Lower lobe of right lung (tissue), 2 donors: ENCODE data around the gene DDR2. TPM values are rescaled to one million over a fixed set of nuclear protein-coding genes. Genes with fewer than 3 reads are reported as not detected.

Source experiments
- ATAC-seq, 2 donors: fragments of 200-7000 bp; cut with Tn5 transposase; one replicate each; pipeline ENCODE4 v1.9.1; 2020 to 2022; ENCODE audit warnings: mild to moderate bottlenecking in 2 of 2, moderate library complexity in 2 of 2
- DNase-seq: peaks from one replicate; pipeline ENCODE4 v3.0.0-alpha.2; 2020
- H3K27ac ChIP-seq: fragments of 200-600 bp; one replicate; pipeline ENCODE4 v1.8.0; 2022
- H3K27me3 ChIP-seq: fragments of 200-600 bp; one replicate; pipeline ENCODE4 v1.8.0; 2022; ENCODE audit warnings: low read depth
- H3K36me3 ChIP-seq: fragments of 200-600 bp; one replicate; pipeline ENCODE4 v1.8.0; 2022; ENCODE audit warnings: mild to moderate bottlenecking
- H3K4me1 ChIP-seq: fragments of 200-600 bp; one replicate; pipeline ENCODE4 v1.8.0; 2022
- H3K4me3 ChIP-seq: fragments of 200-600 bp; one replicate; pipeline ENCODE4 v1.8.0; 2022; ENCODE audit warnings: mild to moderate bottlenecking
- H3K9me3 ChIP-seq: fragments of 200-600 bp; one replicate; pipeline ENCODE4 v1.8.0; 2022
- intact Hi-C: fragments of 100-400 bp; cut with DNase I; formaldehyde crosslinking; loops from one replicate; pipeline ENCODE4 v1.11.0; 2022
- total RNA-seq: library from RNA; stranded (reverse); fragmentation: NEBNext Ultra II Directional; extraction: Animal tissue kit (Norgen Biotek cat#: 25700); gene quantifications from one replicate; pipeline ENCODE4 v1.2.1, GENCODE V29; 2021
- TF ChIP-seq, protein P1 (sequence below): fragments of 200-600 bp; IDR thresholded peaks from one replicate; pipeline ENCODE4 v1.8.0; 2022; ENCODE audit warnings: antibody characterized with exemption, mild to moderate bottlenecking
- donor health status: DM: no; HTN: yes; CAD: no; lungs with severe emphysema.

Gene DDR2
- total RNA-seq, 1 donor from 2014 or later, result 47.0 TPM

DNA sequence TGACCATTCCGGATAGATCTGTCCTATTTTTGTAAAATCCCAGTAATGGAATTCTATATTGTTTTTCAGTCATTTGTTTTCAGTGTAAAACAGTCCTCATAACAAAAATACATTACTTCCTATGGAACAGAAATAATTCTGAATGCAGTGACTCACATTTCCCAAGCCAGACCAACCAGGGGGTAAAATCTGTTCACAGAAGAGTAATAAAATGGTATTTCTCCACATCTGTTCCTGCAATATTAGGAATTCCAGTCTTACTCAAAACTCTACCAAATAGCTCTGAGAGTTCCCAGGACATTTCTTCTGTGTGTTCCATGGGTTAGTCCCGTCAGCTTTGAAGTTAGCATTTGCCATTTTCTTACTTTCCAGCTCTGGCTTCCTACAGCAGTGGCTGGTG is 2.6 kb upstream of the DDR2 start:
- no peak for DNase-seq
- Histone ChIP-seq H3K4me1 (peaks cover 11% of the 10 kb centered on the region), H3K27me3 (no peaks in the 10 kb centered on the region), H3K4me3 (no peak overlapping the region), H3K27ac (no peak overlapping the region), H3K9me3 (no peaks in the 10 kb centered on the region), H3K36me3 (no peaks in the 10 kb centered on the region)
- ATAC-seq, result no peak
- TF ChIP-seq, protein P1, sequence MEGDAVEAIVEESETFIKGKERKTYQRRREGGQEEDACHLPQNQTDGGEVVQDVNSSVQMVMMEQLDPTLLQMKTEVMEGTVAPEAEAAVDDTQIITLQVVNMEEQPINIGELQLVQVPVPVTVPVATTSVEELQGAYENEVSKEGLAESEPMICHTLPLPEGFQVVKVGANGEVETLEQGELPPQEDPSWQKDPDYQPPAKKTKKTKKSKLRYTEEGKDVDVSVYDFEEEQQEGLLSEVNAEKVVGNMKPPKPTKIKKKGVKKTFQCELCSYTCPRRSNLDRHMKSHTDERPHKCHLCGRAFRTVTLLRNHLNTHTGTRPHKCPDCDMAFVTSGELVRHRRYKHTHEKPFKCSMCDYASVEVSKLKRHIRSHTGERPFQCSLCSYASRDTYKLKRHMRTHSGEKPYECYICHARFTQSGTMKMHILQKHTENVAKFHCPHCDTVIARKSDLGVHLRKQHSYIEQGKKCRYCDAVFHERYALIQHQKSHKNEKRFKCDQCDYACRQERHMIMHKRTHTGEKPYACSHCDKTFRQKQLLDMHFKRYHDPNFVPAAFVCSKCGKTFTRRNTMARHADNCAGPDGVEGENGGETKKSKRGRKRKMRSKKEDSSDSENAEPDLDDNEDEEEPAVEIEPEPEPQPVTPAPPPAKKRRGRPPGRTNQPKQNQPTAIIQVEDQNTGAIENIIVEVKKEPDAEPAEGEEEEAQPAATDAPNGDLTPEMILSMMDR, result no peak
- intact Hi-C loops, result no loop called here

DNA sequence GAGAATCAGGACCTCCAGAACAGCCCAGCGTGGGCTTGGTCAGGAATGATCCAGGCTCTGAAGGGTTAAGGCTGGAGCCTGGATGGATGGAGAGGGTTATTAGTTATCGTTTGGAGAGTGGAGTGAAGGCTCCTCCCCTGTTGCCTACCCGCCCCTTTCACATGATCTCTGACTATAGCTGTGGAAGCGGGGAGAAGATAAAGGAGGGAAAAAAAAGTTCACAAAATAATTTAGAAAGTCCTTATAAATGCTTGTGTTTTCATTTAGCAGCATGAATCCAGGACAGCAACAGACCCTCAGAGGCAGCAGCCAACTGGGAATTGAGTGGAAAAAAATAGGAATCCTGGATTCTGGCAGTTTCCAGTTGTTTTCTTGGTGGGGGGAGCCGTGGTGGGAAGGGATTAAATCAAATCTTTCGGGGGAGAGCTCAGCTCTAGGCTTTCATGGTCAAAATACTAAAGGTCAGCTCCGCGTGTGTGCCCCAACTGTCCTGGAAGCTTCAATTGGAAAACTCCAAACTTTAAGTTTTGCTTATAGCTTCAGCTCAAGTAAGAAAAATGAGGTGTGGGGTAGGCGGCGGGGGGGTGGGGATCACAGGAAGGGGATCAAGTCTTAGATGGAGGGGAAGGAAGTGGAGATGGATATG is 595 bp upstream of the DDR2 start:
- Histone ChIP-seq H3K4me3 (peak overlapping the region; percentile 50), H3K4me1 (peaks cover 7% of the 10 kb centered on the region), H3K27ac (peak overlapping the region; percentile 57), H3K36me3 (no peaks in the 10 kb centered on the region), H3K9me3 (no peaks in the 10 kb centered on the region), H3K27me3 (no peaks in the 10 kb centered on the region)
- ATAC-seq, result peak; percentile 55 to 62
- TF ChIP-seq, protein P1, result no peak
- intact Hi-C loops, result no loop called here
- no peak for DNase-seq

DNA sequence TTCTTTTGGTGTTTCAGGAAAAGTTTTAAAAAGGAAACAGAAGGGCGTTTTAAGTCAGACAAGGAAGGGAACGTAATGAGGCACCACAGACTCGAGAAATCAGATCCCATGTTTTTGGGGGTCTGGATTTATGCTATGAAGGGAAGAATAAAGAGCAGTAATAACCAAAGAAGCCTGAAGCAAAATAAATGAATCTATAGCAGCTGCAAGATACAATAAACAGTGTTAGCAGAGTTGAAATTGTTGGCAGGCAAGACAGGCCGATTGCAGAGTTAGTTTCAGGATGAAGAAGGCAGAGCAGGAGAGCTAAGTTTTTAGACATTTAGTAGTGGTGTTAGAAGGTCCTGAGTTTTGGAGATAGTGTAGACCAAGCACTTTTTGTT is 425 bp downstream of the DDR2 start:
- Histone ChIP-seq H3K27me3 (no peaks in the 10 kb centered on the region), H3K9me3 (no peaks in the 10 kb centered on the region), H3K4me1 (peaks cover 6% of the 10 kb centered on the region), H3K4me3 (peak overlapping the region; percentile 50), H3K36me3 (no peaks in the 10 kb centered on the region), H3K27ac (peak overlapping the region; percentile 57)
- DNase-seq (no peak), ATAC-seq (no peak)
- TF ChIP-seq, protein P1, result no peak
- intact Hi-C loops, result no loop called here

DNA sequence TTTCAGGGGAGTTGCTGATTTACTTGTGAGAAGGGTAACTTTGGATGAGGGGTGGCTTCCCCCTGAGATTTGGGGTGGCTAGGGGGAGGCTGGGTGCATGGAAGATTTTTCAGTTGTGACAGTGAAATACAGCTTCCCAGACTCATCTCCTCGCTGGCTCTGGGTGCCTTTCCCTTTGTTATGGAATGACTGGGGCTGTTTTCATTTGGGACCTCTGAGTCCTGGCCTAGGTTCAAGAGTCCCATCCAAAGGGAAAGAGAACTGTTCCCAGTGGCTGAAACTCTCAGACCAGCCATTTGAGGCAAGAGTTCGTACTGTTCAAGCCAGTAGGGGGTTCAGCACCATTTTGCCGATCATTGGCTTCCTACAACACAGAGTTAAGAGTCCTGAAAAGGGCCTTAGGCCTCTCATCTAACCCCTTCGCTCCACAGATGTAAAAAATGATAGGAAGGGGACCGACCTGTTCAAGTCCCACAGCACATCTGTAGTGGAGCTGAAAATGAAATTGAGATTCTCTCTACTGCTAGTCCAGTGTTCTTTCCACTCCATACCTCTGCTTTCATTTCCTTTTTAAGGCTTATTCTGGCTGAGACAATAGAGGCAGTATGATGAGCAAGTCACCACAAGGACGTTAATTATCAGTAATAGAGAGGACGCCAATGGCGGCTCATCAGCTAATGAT is 958 bp downstream of the DDR2 start:
- intact Hi-C loops, result no loop called here
- DNase-seq (no peak), ATAC-seq (peak; percentile 13 to 32)
- peak overlapping the region; percentile 57 for H3K27ac ChIP-seq
- H3K36me3 ChIP-seq, result no peaks in the 10 kb centered on the region
- TF ChIP-seq, protein P1, result no peak
- no peaks in the 10 kb centered on the region for H3K9me3 ChIP-seq
- H3K27me3 ChIP-seq, result no peaks in the 10 kb centered on the region
- peaks cover 6% of the 10 kb centered on the region for H3K4me1 ChIP-seq
- peak overlapping the region; percentile 50 for H3K4me3 ChIP-seq

DNA sequence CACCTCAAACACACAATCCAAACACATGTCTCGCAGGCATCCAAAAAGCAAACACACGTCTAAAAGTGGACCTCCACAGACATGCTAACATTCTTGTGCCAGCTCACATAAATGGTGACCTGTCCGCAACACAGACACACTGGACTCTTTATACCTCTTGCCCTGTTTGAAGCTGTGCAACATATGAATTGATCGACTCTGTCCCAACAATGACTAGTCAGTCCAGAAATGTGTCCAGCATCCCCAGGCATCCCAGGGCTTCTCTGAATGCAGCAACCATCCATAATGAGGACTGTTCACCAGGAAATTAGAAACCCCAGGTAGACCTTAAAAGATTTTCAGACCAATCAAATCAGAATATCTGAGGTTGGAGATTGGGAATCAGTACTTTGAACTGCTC is 3.2 kb downstream of the DDR2 start:
- DNase-seq (no peak), ATAC-seq (no peak)
- intact Hi-C loops, result no loop called here
- H3K27me3 ChIP-seq, result no peaks in the 10 kb centered on the region
- H3K9me3 ChIP-seq, result no peaks in the 10 kb centered on the region
- peak overlapping the region; percentile 50 for H3K4me3 ChIP-seq
- H3K27ac ChIP-seq, result no peak overlapping the region
- TF ChIP-seq, protein P1, result no peak
- H3K36me3 ChIP-seq, result no peaks in the 10 kb centered on the region
- no peaks in the 10 kb centered on the region for H3K4me1 ChIP-seq
